Activated naive CD8-positive, alpha-beta T cell treated with anti-CD3 and anti-CD28 coated beads, Interleukin-2, amount 50 U/mL, for 24 hours (primary cell): ENCODE results near the gene TTLL11.
"Not testable (repeated sequence)": the region's sequence is repeated elsewhere in the genome, so short reads cannot be mapped to it uniquely, and the experiment has no call there.

Source experiments
- ATAC-seq: fragments of 150-1000 bp; cut with Tn5 transposase; one replicate; pipeline ENCODE4 v1.10.0; 2021
- DNase-seq: peaks from one replicate; pipeline ENCODE4 v3.0.0; 2021
- H3K27ac Mint-ChIP-seq: one replicate; pipeline ENCODE4 v1.8.0; 2021; ENCODE audit warnings: mild to moderate bottlenecking, mixed read lengths
- H3K27me3 Mint-ChIP-seq: one replicate; pipeline ENCODE4 v1.8.0; 2021; ENCODE audit warnings: mixed read lengths
- H3K36me3 Mint-ChIP-seq: one replicate; pipeline ENCODE4 v1.8.0; 2021; ENCODE audit warnings: low read depth, mixed read lengths
- H3K4me1 Mint-ChIP-seq: one replicate; pipeline ENCODE4 v1.8.0; 2021; ENCODE audit warnings: mixed read lengths
- H3K4me3 Mint-ChIP-seq: one replicate; pipeline ENCODE4 v1.8.0; 2021; ENCODE audit warnings: mild to moderate bottlenecking, moderate library complexity, mixed read lengths
- H3K9me3 Mint-ChIP-seq: one replicate; pipeline ENCODE4 v1.8.0; 2021; ENCODE audit warnings: mixed read lengths

The TTLL11 gene

GRCh38 chr9:121807069-121807822 is 285.9 kb downstream of the TTLL11 start:
- H3K27ac Mint-ChIP-seq, result no peak overlapping the region
- ATAC-seq (no peak), DNase-seq (no peak)
- H3K36me3 Mint-ChIP-seq, result peaks cover 1% of the 10 kb centered on the region
- no peaks in the 10 kb centered on the region for H3K4me1 Mint-ChIP-seq
- H3K9me3 Mint-ChIP-seq, result peaks cover 11% of the 10 kb centered on the region
- no peaks in the 10 kb centered on the region for H3K27me3 Mint-ChIP-seq
- H3K4me3 Mint-ChIP-seq, result no peak overlapping the region

DNA sequence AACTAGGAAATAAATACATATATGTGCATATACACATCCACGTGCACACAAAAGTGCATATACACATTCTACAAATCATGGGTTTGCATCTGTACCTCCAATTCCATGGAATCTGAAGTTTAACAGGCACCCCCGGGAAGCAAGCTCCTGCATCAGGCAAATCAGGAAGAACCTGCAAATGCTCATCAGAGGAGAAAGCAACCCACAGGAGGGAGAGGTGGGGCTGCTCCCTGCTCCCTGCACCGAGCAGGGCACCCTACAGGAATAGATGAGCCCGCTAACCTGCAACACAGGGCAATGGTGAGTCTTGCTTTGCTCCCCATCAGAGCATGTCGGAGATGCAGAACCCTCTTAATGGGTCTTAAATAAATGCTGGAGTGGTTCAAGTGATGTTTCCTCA is 290.4 kb downstream of the TTLL11 start:
- no peak overlapping the region for H3K4me3 Mint-ChIP-seq
- H3K4me1 Mint-ChIP-seq, result no peaks in the 10 kb centered on the region
- H3K27ac Mint-ChIP-seq, result no peak overlapping the region
- no peak for ATAC-seq
- peaks cover 11% of the 10 kb centered on the region for H3K9me3 Mint-ChIP-seq
- H3K27me3 Mint-ChIP-seq, result peaks cover 9% of the 10 kb centered on the region
- no peak for DNase-seq
- peaks cover 1% of the 10 kb centered on the region for H3K36me3 Mint-ChIP-seq

GRCh38 chr9:121801579-121801978 is 291.5 kb downstream of the TTLL11 start:
- DNase-seq, result no peak
- Mint-ChIP-seq H3K4me3 (no peak overlapping the region), H3K36me3 (peaks cover 1% of the 10 kb centered on the region), H3K27ac (no peak overlapping the region), H3K4me1 (no peaks in the 10 kb centered on the region), H3K27me3 (peaks cover 9% of the 10 kb centered on the region), H3K9me3 (peaks cover 11% of the 10 kb centered on the region)
- no peak for ATAC-seq

GRCh38 chr9:121800376-121800775 is 292.7 kb downstream of the TTLL11 start:
- no peaks in the 10 kb centered on the region for H3K4me1 Mint-ChIP-seq
- no peak for DNase-seq

GRCh38 chr9:121798941-121799340 is 294.2 kb downstream of the TTLL11 start:
- H3K27me3 Mint-ChIP-seq, result peaks cover 9% of the 10 kb centered on the region
- DNase-seq, result no peak
- no peak overlapping the region for H3K27ac Mint-ChIP-seq
- H3K36me3 Mint-ChIP-seq, result no peaks in the 10 kb centered on the region
- no peak for ATAC-seq
- no peak overlapping the region for H3K4me3 Mint-ChIP-seq
- H3K4me1 Mint-ChIP-seq, result no peaks in the 10 kb centered on the region
- H3K9me3 Mint-ChIP-seq, result peaks cover under 1% of the 10 kb centered on the region

More at GRCh38 chr9:121800376-121800775, 292.7 kb downstream of the TTLL11 start:
- Mint-ChIP-seq H3K36me3 (peaks cover 1% of the 10 kb centered on the region), H3K27ac (no peak overlapping the region), H3K4me3 (no peak overlapping the region), H3K27me3 (peaks cover 9% of the 10 kb centered on the region), H3K9me3 (peaks cover 11% of the 10 kb centered on the region)
- ATAC-seq, result no peak

DNA sequence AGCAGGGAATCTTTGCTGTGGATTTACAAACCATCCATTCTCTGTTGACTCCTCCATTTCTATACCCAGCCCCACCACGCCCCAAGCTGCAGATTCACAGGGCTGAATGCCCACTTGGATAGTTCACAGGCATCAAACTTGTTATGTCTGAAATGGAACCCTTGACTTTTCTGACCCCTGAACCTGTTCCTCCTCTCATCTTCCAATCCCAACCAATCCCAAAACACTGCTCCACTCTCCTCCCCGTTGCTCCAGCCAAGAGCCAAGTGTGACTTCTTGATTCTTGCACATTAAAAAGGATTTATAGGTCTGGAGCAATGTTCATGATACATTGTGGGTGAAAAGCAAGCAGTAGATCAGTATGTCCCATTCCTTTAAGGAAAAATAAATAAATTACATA is 296.0 kb downstream of the TTLL11 start:
- ATAC-seq (no peak), DNase-seq (no peak)
- no peak overlapping the region for H3K27ac Mint-ChIP-seq
- H3K4me3 Mint-ChIP-seq, result no peak overlapping the region
- H3K9me3 Mint-ChIP-seq, result no peaks in the 10 kb centered on the region
- no peaks in the 10 kb centered on the region for H3K4me1 Mint-ChIP-seq
- peaks cover 8% of the 10 kb centered on the region for H3K27me3 Mint-ChIP-seq
- H3K36me3 Mint-ChIP-seq, result no peaks in the 10 kb centered on the region

DNA sequence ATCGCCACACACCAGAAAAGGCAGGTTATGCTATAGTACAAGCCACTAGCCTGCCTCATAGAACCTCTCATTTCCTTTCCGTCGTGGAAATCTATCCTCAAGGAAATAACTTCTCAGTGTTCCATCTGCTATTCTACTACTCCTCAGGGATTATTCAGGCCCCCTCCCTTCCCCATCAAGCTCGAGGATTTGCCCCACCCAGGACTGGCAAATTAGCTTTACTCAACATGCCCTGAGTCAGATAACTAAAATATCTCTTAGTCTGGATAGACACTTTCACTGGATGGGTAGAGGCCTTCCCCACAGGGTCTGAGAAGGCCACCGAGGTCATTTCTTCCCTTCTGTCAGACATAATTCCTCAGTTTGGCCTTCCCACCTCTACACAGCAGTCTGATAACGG is 298.8 kb downstream of the TTLL11 start:
- not testable (repeated sequence) for H3K4me1 Mint-ChIP-seq, H3K9me3 Mint-ChIP-seq, DNase-seq, ATAC-seq, H3K27me3 Mint-ChIP-seq, H3K36me3 Mint-ChIP-seq, H3K4me3 Mint-ChIP-seq, H3K27ac Mint-ChIP-seq

DNA sequence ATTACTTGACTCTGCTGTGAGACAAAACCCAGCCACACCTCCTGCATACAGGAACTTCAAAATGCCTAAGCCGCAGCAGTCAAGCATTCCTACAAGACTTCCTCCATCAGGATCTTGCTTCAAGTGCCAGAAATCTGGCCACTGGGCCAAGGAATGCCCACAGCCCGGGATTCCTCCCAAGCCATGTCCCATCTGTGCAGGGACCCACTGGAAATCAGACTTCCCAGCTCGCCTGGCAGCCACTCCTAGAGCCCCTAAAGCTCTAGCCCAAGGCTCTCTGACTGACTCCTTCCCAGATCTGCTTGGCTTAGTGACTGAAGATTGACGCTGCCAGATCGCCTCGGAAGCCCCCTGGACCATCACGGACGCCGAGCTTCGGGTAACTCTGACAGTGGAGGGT is 300.6 kb downstream of the TTLL11 start:
- H3K27me3 Mint-ChIP-seq, H3K4me3 Mint-ChIP-seq, H3K9me3 Mint-ChIP-seq, H3K4me1 Mint-ChIP-seq, ATAC-seq, DNase-seq, H3K36me3 Mint-ChIP-seq, H3K27ac Mint-ChIP-seq: not testable (repeated sequence)

GRCh38 chr9:121790841-121791240 is 302.3 kb downstream of the TTLL11 start:
- no peak for DNase-seq
- Mint-ChIP-seq H3K9me3 (no peaks in the 10 kb centered on the region), H3K27ac (no peak overlapping the region), H3K4me1 (no peaks in the 10 kb centered on the region), H3K27me3 (peaks cover 8% of the 10 kb centered on the region), H3K36me3 (no peaks in the 10 kb centered on the region), H3K4me3 (no peak overlapping the region)
- no peak for ATAC-seq

DNA sequence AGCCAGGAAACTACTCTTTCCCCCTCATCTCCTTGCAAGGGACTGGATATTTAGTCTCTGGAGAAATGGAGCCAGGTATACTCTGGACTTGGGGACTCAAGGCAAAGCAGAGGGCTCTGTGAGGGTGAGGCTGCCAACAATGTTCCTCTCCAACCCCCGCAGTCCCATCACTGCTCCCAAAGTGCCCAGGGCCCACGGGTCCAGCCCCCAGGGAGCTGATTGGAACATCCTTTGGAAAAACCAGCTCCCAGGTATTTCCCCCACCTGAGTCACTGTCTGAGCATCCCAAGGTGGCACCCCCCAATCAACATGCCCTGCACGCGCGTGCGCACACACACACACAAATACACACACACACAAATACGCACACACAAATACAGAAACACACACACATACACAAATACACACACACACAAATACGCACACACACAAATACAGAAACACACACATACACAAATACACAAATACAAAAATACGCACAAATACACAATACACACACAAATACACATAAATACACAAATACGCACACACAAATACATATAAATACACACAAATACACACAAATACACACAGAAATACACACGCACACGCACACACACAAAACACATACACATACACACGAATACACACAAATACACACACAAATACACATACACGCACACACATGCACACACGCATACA is 304.3 kb downstream of the TTLL11 start:
- no peaks in the 10 kb centered on the region for H3K9me3 Mint-ChIP-seq
- no peak for ATAC-seq
- no peak overlapping the region for H3K27ac Mint-ChIP-seq
- no peaks in the 10 kb centered on the region for H3K36me3 Mint-ChIP-seq
- H3K4me1 Mint-ChIP-seq, result peaks cover 1% of the 10 kb centered on the region
- H3K4me3 Mint-ChIP-seq, result no peak overlapping the region
- H3K27me3 Mint-ChIP-seq, result peaks cover 8% of the 10 kb centered on the region
- DNase-seq, result no peak

- no peaks in the 10 kb centered on the region for H3K36me3 Mint-ChIP-seq
- DNase-seq (no peak), ATAC-seq (no peak)
- H3K9me3 Mint-ChIP-seq, result no peaks in the 10 kb centered on the region
- H3K4me3 Mint-ChIP-seq, result no peak overlapping the region
- H3K27me3 Mint-ChIP-seq, result peaks cover 8% of the 10 kb centered on the region
- no peak overlapping the region for H3K27ac Mint-ChIP-seq
- peaks cover 1% of the 10 kb centered on the region for H3K4me1 Mint-ChIP-seq
Observed at GRCh38 chr9:121786998-121787422, 306.1 kb downstream of the TTLL11 start.

DNA sequence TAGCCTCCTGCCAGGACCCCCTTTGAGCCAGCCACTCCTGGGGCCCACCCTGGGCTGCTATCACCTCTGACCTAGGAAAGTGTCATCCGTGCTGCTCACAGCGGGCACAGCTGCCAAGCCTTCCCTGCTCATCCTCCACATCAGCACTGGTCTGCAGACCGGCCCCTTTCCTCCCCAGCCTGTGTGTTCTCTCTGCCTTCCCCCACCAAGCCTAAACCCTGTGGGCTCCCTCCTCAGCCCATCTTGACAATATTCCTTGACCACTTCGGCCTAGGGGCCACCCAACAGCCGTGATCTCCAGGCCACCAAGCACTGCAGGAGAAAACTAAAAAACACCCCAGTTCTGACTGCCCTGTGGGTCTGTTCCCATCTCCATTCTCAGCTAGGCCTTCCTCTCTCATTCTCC is 306.6 kb downstream of the TTLL11 start:
- Mint-ChIP-seq H3K4me3 (no peak overlapping the region), H3K4me1 (peaks cover 1% of the 10 kb centered on the region), H3K9me3 (no peaks in the 10 kb centered on the region), H3K27ac (no peak overlapping the region), H3K36me3 (no peaks in the 10 kb centered on the region), H3K27me3 (peaks cover 8% of the 10 kb centered on the region)
- ATAC-seq (no peak), DNase-seq (no peak)

- H3K4me3 Mint-ChIP-seq, result no peak overlapping the region
- no peaks in the 10 kb centered on the region for H3K9me3 Mint-ChIP-seq
- H3K4me1 Mint-ChIP-seq, result peaks cover 1% of the 10 kb centered on the region
- H3K27me3 Mint-ChIP-seq, result peaks cover 8% of the 10 kb centered on the region
- H3K27ac Mint-ChIP-seq, result no peak overlapping the region
- no peaks in the 10 kb centered on the region for H3K36me3 Mint-ChIP-seq
- ATAC-seq, result no peak
- no peak for DNase-seq
Observed at GRCh38 chr9:121785673-121786542, 307.2 kb downstream of the TTLL11 start.

GRCh38 chr9:121784731-121785411 is 308.2 kb downstream of the TTLL11 start:
- H3K4me1 Mint-ChIP-seq, result peaks cover 1% of the 10 kb centered on the region
- no peaks in the 10 kb centered on the region for H3K9me3 Mint-ChIP-seq
- DNase-seq (no peak), ATAC-seq (no peak)
- no peak overlapping the region for H3K27ac Mint-ChIP-seq
- no peaks in the 10 kb centered on the region for H3K36me3 Mint-ChIP-seq
- peaks cover 12% of the 10 kb centered on the region for H3K27me3 Mint-ChIP-seq
- H3K4me3 Mint-ChIP-seq, result no peak overlapping the region
